Inflammatory macrophage (primary cell): Measurements from ENCODE around the gene TALDO1.
A peak's percentile ranks its signal among the peaks of the same experiment; 100 is the strongest.
"Not testable (repeated sequence)": the region's sequence is repeated elsewhere in the genome, so short reads cannot be mapped to it uniquely, and the experiment has no call there.

Experiments
- DNase-seq, 2 donors: peaks; one replicate each; pipeline ENCODE4 v3.0.0-alpha.2; 2020 to 2022

TALDO1 gene

DNA sequence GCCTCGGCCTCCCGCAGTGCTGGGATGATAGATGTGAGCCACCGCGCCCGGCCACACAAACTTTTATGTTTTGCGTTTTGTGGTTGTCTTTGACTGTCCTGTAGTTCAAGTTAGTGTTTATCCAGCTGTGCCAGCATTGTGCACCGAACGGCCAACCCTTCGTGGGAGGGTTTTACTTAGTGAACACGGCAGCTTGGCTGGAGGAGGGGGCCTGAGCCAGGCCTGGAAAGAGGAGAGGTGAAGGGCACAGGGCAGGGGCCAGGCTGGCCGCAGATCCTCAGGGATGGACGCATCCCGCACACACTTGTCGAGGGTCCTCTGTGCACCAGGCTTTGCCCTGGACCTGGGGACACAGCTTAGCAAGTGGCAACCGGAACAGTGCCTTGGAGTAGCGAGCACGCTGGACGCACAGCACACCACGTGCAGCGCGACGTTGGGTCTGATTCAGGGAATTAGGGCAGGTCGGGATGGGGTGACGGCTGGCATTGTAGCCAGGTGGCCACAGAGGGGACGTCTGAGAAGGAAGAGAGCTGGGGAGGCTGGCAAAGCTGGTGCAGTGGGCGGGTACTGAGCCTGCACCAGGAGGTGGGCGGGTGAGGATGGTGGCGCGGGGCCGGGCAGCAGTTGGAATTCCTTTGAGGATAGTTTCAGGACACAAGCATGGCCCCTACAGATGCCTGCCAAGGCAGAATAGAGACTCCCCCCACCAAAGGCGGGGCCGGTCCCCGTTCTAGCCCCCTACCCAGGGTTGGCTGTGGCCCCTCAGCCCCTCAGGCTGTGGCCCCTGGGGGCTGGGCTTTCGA is 27.8 kb upstream of the TALDO1 start:
- DNase-seq: no peak

DNA sequence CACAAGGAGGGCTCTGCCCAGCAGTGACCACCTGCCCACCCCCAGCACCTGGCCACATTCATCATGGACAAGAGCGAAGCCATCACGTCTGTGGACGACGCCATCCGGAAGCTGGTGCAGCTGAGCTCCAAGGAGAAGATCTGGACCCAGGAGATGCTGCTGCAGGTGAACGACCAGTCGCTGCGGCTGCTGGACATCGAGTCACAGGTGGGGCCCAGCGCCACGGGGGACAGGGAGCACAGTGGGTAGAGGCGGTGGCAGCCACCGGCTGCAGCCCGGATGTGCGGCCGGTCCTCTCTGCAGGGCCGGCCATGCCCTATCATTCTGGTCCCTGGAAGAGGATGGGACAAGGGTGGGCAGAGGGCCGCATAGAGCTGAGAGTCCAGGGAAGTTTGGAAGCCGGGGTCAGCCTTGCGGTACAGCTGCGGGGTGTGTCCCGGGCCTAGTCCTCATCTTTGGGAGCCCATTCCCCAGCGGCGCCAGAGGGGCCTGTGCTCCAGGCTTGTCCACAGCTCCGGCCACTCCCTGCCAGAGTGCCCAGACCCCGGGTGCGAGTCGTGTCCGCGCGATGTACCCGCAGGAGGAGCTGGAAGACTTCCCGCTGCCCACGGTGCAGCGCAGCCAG is 27.1 kb upstream of the TALDO1 start:
- DNase-seq: no peak

DNA sequence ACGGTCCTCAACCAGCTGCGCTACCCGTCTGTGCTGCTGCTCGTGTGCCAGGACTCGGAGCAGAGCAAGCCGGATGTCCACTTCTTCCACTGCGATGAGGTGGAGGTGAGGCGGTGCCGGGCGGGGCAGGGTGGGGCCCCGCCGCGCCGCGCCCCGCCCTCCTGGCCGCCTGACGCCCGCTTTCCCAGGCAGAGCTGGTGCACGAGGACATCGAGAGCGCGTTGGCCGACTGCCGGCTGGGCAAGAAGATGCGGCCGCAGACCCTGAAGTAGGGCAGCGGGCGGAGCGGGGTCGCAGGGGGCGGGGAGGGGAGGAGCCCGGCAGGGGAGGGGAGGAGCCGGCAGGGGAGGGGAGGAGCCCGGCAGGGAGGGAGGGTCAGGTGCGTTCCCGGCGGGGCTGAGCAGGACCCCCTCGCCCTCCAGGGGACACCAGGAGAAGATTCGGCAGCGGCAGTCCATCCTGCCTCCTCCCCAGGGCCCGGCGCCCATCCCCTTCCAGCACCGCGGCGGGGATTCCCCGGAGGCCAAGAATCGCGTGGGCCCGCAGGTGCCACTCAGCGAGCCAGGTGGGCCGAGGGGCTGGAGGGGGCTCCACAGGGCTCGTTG is 26.5 kb upstream of the TALDO1 start:
- DNase-seq: peak in 1 of 2 donors; percentile 15

DNA sequence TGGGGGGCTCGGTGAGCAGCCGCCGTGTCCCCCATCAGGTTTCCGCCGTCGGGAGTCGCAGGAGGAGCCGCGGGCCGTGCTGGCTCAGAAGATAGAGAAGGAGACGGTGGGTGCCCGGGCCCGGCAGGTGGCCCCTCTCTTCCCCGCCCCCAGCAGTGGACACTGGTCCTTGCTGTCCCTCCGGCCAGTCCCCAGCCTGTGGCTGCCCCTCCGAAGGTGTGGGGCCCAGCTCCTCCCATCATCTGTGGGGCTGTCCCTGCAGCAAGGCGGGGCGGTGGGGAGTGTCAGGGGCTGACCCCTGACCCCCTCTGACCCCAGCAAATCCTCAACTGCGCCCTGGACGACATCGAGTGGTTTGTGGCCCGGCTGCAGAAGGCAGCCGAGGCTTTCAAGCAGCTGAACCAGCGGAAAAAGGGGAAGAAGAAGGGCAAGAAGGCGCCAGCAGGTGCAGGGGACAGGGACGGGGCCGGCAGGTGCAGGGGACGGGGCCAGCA is 26.0 kb upstream of the TALDO1 start:
- no peak for DNase-seq

DNA sequence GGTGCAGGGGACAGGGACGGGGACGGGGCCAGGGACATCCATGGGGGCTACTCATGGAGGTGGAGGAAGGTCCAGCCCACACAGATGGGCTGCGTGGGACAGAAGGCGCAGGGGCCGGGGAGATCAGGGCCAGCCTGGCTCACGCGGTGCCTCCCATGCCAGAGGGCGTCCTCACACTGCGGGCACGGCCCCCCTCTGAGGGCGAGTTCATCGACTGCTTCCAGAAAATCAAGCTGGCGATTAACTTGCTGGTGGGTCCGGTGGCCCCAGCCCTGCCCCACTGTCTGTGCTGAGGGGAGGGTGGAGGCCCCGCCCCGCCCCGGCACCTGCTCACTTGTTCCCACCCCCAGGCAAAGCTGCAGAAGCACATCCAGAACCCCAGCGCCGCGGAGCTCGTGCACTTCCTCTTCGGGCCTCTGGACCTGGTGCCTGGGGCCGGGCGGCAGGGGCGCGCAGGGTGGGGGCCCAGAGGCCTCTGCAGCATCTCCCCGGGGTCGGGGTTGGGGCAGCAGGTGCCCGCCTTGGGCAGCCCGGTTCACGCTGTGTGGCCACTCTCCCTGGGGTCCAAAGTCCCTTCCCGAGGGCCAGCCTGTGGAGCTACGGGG is 25.4 kb upstream of the TALDO1 start:
- DNase-seq: peak; percentile 38 to 61

DNA sequence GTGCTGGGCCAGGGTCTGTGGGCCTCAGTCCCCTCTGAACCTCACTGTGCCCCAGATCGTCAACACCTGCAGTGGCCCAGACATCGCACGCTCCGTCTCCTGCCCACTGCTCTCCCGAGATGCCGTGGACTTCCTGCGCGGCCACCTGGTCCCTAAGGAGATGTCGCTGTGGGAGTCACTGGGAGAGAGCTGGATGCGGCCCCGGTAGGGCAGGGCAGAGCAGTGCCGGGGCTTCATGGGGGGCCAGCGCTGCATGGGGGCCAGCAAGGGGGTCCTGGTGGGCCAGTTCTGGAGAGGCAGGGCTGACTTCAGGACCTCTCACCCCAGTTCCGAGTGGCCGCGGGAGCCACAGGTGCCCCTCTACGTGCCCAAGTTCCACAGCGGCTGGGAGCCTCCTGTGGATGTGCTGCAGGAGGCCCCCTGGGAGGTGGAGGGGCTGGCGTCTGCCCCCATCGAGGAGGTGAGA is 24.9 kb upstream of the TALDO1 start:
- DNase-seq: no peak

DNA sequence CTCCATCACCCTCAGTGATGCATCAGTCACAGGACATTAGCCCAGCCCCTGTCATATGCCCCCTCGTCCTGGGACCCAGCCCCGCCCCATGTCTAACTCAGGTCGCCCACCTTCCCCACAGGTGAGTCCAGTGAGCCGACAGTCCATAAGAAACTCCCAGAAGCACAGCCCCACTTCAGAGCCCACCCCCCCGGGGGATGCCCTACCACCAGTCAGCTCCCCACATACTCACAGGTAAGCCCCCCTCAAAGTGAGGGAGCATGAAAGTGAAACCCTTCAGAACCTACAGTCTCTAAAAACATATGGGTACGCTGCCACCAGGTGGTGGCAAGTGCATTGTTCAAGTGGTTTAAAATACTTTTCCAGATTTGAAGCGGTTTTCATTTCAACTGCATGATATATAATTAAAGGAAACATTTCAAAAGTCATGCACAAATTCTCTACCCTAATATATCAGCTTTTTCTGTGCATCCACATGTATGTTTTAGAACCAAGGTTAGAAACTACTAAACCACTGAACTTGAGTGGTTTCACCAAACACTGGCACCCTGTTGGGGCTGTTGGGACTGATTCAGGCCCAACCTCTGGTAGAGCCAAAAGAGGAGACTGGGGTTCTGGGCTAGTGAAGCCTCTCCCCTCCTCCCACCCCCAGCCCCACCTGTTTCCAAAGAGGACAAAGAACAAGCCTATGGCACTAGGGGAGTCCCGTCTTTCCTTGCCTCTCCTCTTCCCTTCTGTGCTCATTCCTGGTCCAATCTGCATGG is 24.0 kb upstream of the TALDO1 start:
- peak; percentile 44 to 57 for DNase-seq

DNA sequence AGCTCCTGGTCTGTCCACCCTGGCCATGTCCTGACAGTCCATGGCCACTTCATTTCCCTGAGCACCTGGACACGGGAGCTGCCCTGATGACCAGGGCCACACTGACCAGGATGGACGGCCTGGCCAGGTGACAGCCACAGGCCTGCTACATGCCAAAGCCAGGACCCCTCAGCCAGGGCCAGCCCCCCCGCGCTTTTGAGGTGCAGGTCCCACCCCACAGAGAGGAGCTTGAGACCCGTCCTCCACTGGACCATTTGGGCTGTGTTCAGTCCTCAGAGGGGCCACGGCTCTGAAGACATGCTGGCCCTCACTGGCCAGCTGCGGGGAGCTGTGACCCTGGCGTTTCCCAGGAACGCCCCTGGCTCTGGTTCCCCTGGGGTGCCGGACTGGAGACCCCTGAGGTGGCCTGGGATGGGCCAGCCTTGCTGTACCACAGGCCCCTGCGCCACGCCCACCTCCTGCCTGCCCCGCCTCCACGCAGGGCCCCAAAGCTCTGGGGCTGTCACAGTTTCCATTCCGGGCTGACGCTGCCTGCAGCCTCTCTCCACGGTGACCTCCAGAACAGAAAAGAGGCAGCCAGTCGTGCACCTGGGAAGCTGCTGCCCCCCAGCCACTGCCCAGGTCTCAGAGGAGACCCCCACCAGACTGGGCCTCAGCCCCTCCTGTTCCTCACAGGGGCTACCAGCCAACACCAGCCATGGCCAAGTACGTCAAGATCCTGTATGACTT is 23.1 kb upstream of the TALDO1 start:
- DNase-seq: no peak

DNA sequence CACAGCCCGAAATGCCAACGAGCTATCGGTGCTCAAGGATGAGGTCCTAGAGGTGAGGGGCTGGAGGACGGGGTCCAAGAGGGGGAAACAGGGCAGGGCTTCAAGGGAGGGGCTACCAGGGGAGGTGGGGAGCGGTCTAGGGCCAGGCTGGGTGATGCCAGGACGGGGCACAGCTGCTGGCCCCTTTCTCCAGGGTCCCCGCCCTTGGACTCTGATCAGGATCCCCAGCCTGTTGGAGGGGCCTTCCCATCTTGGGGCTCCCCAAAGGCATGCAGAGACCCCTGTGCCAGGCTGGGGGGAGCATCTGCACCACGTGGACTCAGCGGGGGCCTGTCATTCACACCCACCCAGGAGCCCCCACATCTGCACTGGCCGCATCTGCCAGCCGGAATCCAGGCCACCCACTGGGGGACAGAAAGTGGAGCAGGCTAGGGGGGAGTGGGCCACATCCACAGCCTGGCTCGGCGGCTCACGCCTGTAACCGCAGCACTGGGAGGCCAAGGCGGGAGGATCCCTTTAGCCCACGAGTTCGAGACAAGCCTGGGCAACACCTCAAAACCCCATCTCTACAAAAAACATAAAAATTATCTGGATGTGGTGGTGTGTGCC is 22.4 kb upstream of the TALDO1 start:
- DNase-seq: no peak

DNA sequence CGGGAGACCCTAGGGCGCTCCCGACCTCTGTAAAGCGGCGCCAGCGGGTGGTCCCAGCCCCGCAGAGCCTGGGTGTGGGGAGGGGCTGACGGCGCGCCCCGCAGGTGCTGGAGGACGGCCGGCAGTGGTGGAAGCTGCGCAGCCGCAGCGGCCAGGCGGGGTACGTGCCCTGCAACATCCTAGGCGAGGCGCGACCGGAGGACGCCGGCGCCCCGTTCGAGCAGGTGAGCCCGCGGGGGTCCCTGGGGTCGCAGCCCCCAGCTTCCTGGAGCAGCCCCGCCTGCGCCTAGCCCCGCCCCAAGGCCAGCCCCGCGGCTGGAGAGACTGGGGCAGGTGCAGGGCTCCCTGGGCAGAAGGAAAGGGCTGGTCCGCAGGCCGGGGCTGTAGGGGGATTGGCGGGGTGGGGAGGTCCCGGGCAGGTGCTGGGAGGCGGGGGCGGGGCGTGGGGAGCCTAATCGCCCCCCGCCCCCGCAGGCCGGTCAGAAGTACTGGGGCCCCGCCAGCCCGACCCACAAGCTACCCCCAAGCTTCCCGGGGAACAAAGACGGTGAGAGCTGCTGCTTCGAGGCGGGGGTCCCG is 21.6 kb upstream of the TALDO1 start:
- DNase-seq: no peak

DNA sequence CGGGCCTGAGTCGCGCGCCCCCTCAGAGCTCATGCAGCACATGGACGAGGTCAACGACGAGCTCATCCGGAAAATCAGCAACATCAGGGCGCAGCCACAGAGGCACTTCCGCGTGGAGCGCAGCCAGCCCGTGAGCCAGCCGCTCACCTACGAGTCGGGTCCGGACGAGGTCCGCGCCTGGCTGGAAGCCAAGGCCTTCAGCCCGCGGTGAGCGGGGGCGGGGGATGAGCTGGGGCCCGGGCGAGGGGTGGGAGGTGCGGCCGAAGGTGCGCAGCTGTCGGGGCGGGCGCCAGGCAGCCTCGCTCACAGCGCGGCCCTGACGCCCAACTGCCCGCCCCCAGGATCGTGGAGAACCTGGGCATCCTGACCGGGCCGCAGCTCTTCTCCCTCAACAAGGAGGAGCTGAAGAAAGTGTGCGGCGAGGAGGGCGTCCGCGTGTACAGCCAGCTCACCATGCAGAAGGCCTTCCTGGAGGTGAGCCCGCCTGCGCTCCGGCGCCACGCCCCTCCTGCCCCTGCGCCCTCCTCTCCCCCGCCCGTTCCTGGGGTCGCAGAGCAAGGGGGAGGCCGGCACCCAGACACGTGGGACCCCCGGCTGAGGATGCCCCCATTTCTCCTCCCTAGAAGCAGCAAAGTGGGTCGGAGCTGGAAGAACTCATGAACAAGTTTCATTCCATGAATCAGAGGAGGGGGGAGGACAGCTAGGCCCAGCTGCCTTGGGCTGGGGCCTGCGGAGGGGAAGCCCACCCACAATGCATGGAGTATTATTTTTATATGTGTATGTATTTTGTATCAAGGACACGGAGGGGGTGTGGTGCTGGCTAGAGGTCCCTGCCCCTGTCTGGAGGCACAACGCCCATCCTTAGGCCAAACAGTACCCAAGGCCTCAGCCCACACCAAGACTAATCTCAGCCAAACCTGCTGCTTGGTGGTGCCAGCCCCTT is 20.7 kb upstream of the TALDO1 start:
- peak; percentile 30 to 52 for DNase-seq

DNA sequence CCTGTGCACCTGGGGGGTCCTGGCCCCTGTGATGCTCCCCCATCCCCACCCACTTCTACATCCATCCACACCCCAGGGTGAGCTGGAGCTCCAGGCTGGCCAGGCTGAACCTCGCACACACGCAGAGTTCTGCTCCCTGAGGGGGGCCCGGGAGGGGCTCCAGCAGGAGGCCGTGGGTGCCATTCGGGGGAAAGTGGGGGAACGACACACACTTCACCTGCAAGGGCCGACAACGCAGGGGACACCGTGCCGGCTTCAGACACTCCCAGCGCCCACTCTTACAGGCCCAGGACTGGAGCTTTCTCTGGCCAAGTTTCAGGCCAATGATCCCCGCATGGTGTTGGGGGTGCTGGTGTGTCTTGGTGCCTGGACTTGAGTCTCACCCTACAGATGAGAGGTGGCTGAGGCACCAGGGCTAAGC is 20.0 kb upstream of the TALDO1 start:
- no peak for DNase-seq

DNA sequence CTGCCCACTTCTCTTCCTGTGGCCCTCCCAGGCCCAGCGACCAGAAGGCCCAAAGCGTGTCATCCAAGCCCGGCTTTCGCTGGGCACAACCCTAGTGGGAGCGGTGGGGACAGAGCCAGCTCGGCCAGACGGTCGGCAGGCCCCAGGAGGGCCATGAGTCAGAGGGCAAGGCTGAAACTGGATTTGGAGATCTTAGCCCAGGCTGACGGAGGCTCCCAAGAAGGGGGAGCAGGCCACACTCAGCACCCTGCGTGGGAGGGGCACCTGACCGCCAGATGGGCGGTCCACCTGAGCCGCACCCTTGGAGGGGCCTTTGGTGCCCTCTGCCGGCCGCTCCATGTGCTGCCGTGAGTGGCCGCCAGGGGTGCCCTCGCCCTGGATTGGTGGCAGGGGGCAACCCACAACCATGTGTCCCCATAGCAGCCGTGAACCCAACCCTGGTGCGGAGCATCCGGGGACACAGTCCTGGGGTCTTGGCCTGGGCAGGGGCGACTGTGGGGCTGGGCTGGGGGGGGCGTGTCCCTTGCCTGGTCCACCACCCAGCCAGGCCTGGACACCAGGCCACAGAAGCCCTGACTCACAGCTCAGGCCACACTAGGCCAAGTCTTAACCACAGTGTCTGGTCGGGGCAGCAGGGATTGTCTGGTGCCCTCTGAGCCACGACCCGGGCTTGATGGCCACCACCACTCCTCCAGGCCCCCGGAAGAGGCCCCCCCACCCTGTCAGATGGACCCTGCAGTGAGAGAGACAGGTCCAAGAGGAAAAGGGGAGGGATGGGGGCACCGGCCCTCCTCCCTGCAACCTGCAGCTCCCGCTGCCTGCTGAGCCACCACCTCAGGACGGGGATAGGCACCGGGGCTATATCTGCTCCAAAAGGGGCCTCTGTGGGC is 19.2 kb upstream of the TALDO1 start:
- DNase-seq: peak; percentile 60 to 76

DNA sequence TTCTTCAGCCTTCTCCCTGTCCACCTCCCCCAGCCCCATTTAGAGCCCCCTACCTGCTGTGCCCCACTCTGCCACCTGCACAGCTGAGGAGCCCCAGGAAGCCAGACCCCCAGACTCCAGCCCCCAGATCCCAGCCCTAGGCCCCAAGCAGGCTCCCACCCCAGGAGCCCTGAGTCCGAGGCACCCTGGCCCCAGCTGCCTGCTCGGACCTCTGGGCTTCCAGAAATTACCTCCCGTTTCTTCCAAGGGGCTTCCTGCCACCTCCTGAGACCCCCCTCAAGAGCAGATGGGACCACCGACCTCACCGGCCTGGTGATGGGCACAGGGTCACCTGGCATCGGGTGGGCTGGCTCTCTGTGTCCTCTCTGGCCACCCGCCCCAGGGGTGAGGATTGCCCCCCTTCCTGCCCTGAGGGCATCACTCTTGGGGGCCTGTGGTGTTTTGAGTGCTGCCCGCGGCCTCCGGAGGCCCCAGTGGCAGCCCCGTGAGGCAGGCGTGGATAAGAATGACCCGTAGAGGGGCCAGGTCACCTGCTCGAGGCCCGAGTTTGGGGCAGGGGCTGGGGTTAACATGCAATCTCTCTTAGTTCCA is 18.3 kb upstream of the TALDO1 start:
- DNase-seq: no peak

DNA sequence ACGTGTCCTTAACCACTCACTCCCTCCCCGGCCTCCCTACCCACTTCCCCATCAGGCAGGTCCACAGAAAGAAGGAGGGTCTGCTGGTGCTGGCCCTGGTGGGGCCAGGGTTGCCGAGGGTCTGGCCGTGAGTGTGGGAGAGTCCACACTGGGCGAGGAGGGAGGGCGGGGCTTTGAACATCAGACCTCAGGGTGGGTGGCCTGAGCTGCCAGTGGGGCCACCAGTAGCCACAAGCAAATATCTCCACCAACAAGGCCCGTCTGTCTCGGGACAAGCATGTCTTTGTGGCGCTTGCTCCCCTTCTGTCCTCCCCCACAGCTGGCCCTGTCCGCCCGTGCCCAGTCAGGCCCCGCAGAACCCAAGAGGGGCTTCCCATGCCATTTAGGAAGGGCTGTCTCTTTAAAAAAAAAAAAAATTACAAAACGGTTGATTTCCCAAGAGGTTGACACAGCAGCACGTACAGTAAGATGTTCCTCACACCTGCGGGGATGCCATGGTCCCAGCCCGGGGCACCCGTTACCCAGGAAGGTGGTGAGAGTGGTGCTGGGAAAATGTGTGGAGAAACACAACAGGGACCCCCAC is 17.7 kb upstream of the TALDO1 start:
- DNase-seq: no peak

DNA sequence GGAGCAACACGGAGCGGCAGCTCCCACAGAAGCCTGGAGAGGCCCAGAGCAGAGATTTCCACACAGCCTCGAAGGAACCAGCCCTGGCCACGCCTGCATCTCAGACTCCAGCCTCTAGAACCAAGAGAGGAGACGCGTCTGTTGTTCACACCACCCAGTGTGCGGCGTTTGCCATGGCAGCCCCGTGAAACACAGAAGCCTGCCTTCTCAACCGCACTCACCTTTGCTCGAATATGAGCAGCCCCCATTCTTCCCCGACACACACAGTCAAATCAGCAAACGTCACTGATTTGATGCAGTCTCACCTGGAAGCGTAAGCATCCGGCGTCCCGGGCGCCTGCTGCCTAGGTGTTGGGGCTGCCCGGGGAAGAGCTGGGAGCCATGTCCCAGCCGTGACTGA is 14.2 kb upstream of the TALDO1 start:
- DNase-seq: no peak

DNA sequence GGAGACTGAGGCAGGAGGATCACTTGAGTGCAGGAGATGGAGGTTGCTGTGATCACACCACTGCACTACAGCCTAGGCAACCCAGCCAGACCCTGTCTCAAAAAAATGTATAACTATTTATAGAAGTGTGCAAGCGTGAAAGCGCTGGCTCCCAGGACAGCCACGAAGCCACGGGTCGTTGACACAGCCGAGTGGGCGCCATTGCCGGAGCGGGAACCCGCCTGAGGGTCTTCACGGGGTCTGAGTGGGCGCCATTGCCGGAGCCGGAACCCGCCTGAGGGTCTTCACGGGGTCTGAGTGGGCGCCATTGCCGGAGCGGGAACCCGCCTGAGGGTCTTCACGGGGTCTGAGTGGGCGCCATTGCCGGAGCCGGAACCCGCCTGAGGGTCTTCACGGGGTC is 12.7 kb upstream of the TALDO1 start:
- DNase-seq: not testable (repeated sequence)

DNA sequence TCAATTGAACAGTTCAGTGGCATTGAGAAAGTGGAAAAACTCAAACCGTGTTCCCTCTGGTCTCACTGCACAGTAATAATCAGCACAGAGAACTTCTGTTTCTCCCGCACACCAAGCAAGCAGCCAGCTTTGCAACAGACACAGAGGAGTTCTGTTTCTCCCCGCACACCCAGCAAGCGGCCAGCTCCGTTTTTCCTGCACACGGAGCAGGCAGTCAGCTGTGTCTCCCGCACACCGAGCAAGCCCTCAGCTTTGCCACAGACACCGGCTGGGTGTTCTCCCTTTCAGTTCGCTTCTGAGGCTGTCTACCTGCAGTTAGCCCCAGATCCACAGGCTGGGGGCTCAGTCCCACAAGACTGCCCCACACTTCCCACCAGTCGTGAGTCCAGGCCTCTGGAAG is 9.9 kb upstream of the TALDO1 start:
- no peak for DNase-seq
